Caco-2 (cell line): ENCODE measurements around the gene PEX1. TPM values are rescaled to one million over a fixed set of nuclear protein-coding genes. Genes with fewer than 3 reads are reported as not detected.

Experiments used
- BruUV-seq: library from RNA; stranded (reverse); fragments of 400-500 nt; replicated peaks from 2 replicates; lab custom pipeline; 2021; lab: Mats Ljungman, UMichigan
- CTCF ChIA-PET: fragments of 300-600 bp; sonication (Branson Sonifier 250); formaldehyde crosslinking; loops from one replicate; lab custom pipeline; 2022; ENCODE audit warnings: antibody characterized with exemption; lab: Charles Lee
- POLR2A ChIA-PET: fragments of 300-600 bp; sonication (Branson Sonifier 250); formaldehyde crosslinking; loops from one replicate; lab custom pipeline; 2022; ENCODE audit warnings: antibody characterized with exemption; lab: Charles Lee
- DNase-seq, 2 experiments: peaks; one replicate each; pipeline versions ENCODE4 v3.0.0 to v3.0.0-alpha.2; 2020 to 2022
- H3K27me3 ChIP-seq: replicated peaks from 2 replicates; pipeline ENCODE4 v1.6.0; 2011; ENCODE audit warnings: low read length; ENCODE audit not compliant: control insufficient read depth, insufficient read depth
- H3K36me3 ChIP-seq: 2 replicates; pipeline ENCODE4 v1.5.1; 2011; ENCODE audit warnings: low read length; ENCODE audit not compliant: control insufficient read depth, insufficient read depth
- H3K4me1 ChIP-seq: fragments of 250-450 bp; sonication (Bioruptor Pico); 2 replicates; pipeline ENCODE4 v1.5.1; 2020; ENCODE audit warnings: mild to moderate bottlenecking
- H3K4me3 ChIP-seq: 2 replicates; pipeline ENCODE4 v1.5.1; 2011; ENCODE audit warnings: low read depth, mild to moderate bottlenecking, control low read depth, low read length
- H3K9me3 ChIP-seq: fragments of 250-450 bp; sonication (Bioruptor Pico); 2 replicates; pipeline ENCODE4 v1.5.1; 2020; ENCODE audit warnings: mild to moderate bottlenecking, moderate library complexity
- H3K27ac Mint-ChIP-seq: one replicate; pipeline ENCODE4 v1.8.0; 2022; ENCODE audit warnings: mixed read lengths; ENCODE audit not compliant: unreplicated experiment
- H3K27me3 Mint-ChIP-seq: one replicate; pipeline ENCODE4 v1.8.0; 2022; ENCODE audit warnings: mixed read lengths; ENCODE audit not compliant: insufficient read depth, unreplicated experiment
- H3K36me3 Mint-ChIP-seq: one replicate; pipeline ENCODE4 v1.8.0; 2022; ENCODE audit warnings: mild to moderate bottlenecking, mixed read lengths; ENCODE audit not compliant: insufficient read depth, unreplicated experiment
- H3K4me1 Mint-ChIP-seq: one replicate; pipeline ENCODE4 v1.8.0; 2022; ENCODE audit warnings: low read depth, mixed read lengths; ENCODE audit not compliant: unreplicated experiment
- H3K4me3 Mint-ChIP-seq: one replicate; pipeline ENCODE4 v1.8.0; 2022; ENCODE audit warnings: mild to moderate bottlenecking, moderate library complexity, mixed read lengths; ENCODE audit not compliant: unreplicated experiment
- H3K9me3 Mint-ChIP-seq: one replicate; pipeline ENCODE4 v1.8.0; 2022; ENCODE audit warnings: mixed read lengths; ENCODE audit not compliant: unreplicated experiment
- CTCF ChIP-seq, 2 experiments: fragments of 200-600 bp in 1 of 2; IDR thresholded peaks; 1 replicate in 1 of 2; 2 replicates in 1 of 2; pipeline versions ENCODE4 v1.5.1 to v1.8.0; 2011 to 2022; ENCODE audit warnings: antibody characterized with exemption in 1 of 2, control low read depth in 1 of 2, inconsistent platforms in 1 of 2, low read depth in 1 of 2, low read length in 1 of 2, mild to moderate bottlenecking in 1 of 2, moderate library complexity in 1 of 2; ENCODE audit not compliant: insufficient read depth in 1 of 2, severe bottlenecking in 1 of 2, unreplicated experiment in 1 of 2
- intact Hi-C: fragments of 100-400 bp; cut with micrococcal nuclease; formaldehyde crosslinking; loops from one replicate; pipeline ENCODE4 v1.10.0; 2022; ENCODE audit not compliant: unreplicated experiment
- total RNA-seq: library from RNA; stranded (reverse); gene quantifications from 2 replicates; pipeline ENCODE4 v1.2.3, GENCODE V29; 2022

Gene PEX1
- total RNA-seq, 1 experiment from 2014 or later = 20.1 TPM

GRCh38 chr7:92534572-92534971 is 6.3 kb upstream of the PEX1 start:
- H3K4me1 Mint-ChIP-seq = no peaks in the 10 kb centered on the region
- no peaks in the 10 kb centered on the region for H3K27me3 Mint-ChIP-seq
- TF ChIP-seq CTCF (IDR thresholded peaks at IDR 0.05; ENCODE audit: insufficient read depth in 1 of 2, low read depth in 1 of 2, low read length in 1 of 2, severe bottlenecking in 1 of 2, unreplicated experiment in 1 of 2) = no peak
- Histone ChIP-seq H3K36me3 (peaks cover 3% of the 10 kb centered on the region), H3K4me3 (no peak overlapping the region), H3K4me1 (peaks cover under 1% of the 10 kb centered on the region; the same call in 1 of the 2 replicates), H3K9me3 (no peaks in the 10 kb centered on the region), H3K27me3 (no peaks in the 10 kb centered on the region)
- POLR2A ChIA-PET = no interaction called here
- CTCF ChIA-PET = no interaction called here
- H3K27ac Mint-ChIP-seq = no peak overlapping the region
- H3K36me3 Mint-ChIP-seq = peaks cover 54% of the 10 kb centered on the region
- no peaks in the 10 kb centered on the region for H3K9me3 Mint-ChIP-seq
- no TSS peak for BruUV-seq
- no peak for DNase-seq
- intact Hi-C loops = no loop called here
- H3K4me3 Mint-ChIP-seq = no peak overlapping the region

- BruUV-seq = TSS peak; percentile 82
- peaks cover 32% of the 10 kb centered on the region for H3K36me3 Mint-ChIP-seq
- Histone ChIP-seq H3K36me3 (peaks cover 3% of the 10 kb centered on the region), H3K27me3 (no peaks in the 10 kb centered on the region), H3K4me1 (peaks cover 12% of the 10 kb centered on the region), H3K4me3 (peak overlapping the region; percentile 97), H3K9me3 (no peaks in the 10 kb centered on the region)
- intact Hi-C loops = loop anchor here (1.0 to 5.0 kb wide), 3 partner anchors 31 to 528 kb away; partner anchors contain the start of gene FAM133B
- no peaks in the 10 kb centered on the region for H3K9me3 Mint-ChIP-seq
- no peak for TF ChIP-seq CTCF (IDR thresholded peaks at IDR 0.05; ENCODE audit: insufficient read depth in 1 of 2, low read depth in 1 of 2, low read length in 1 of 2, severe bottlenecking in 1 of 2, unreplicated experiment in 1 of 2)
- H3K4me1 Mint-ChIP-seq = peaks cover 6% of the 10 kb centered on the region
- ChIA-PET POLR2A (interaction anchor here (0.5 to 1.2 kb wide), 24 partner anchors 12 to 589 kb away, joined by 3 to 17 read pairs (median 4); partner anchors contain the start of genes ANKIB1, FAM133B, GATAD1 and KRIT1), CTCF (interaction anchor here (0.5 to 1.4 kb wide), 26 partner anchors 11 to 1324 kb away, joined by 3 to 13 read pairs (median 3); partner anchors contain the start of genes FAM133B and GATAD1)
- no peaks in the 10 kb centered on the region for H3K27me3 Mint-ChIP-seq
- peak overlapping the region; percentile 97 for H3K4me3 Mint-ChIP-seq
- H3K27ac Mint-ChIP-seq = peak overlapping the region; percentile 98
- DNase-seq = no peak
Observed at GRCh38 chr7:92528958-92529264, 591 bp upstream of the PEX1 start.

- Histone ChIP-seq H3K4me1 (peaks cover 12% of the 10 kb centered on the region), H3K9me3 (no peaks in the 10 kb centered on the region), H3K4me3 (peak overlapping the region; percentile 61), H3K27me3 (no peaks in the 10 kb centered on the region), H3K36me3 (peaks cover 3% of the 10 kb centered on the region; the same call in 1 of the 2 replicates)
- DNase-seq = peak; percentile 71 to 74
- Mint-ChIP-seq H3K27ac (peak overlapping the region; percentile 98), H3K27me3 (no peaks in the 10 kb centered on the region), H3K4me3 (peak overlapping the region; percentile 97), H3K4me1 (peaks cover 6% of the 10 kb centered on the region), H3K36me3 (peaks cover 22% of the 10 kb centered on the region), H3K9me3 (no peaks in the 10 kb centered on the region)
- POLR2A ChIA-PET = interaction anchor here (0.6 to 1.2 kb wide), 3 partner anchors 33 to 88 kb away, joined by 3 to 17 read pairs (median 11); partner anchors contain the start of gene GATAD1
- CTCF ChIA-PET = interaction anchor here (1.1 to 1.4 kb wide), 5 partner anchors 13 to 305 kb away, joined by 3 to 13 read pairs (median 3); partner anchors contain the start of gene GATAD1
- TSS peak; percentile 40 for BruUV-seq
- TF ChIP-seq CTCF (IDR thresholded peaks at IDR 0.05; ENCODE audit: insufficient read depth in 1 of 2, low read depth in 1 of 2, low read length in 1 of 2, severe bottlenecking in 1 of 2, unreplicated experiment in 1 of 2) = peak in 1 of 2 experiments; percentile 33
- intact Hi-C loops = loop anchor here (1.0 to 5.0 kb wide), 3 partner anchors 33 to 530 kb away; partner anchors contain the start of gene FAM133B
Observed at GRCh38 chr7:92527300-92528187, 776 bp downstream of the PEX1 start.
